ENCODE measurements around the gene DSC1. TPM values are rescaled to one million over a fixed set of nuclear protein-coding genes. Genes with fewer than 3 reads are reported as not detected.
A peak's percentile ranks its signal among the peaks of the same experiment; 100 is the strongest.

The DSC1 gene
- total and polyA plus RNA-seq, 2 of the 13 experiments (the other 11 are each of a cell fraction or from before 2014, with no cell fraction given): not detected

DNA sequence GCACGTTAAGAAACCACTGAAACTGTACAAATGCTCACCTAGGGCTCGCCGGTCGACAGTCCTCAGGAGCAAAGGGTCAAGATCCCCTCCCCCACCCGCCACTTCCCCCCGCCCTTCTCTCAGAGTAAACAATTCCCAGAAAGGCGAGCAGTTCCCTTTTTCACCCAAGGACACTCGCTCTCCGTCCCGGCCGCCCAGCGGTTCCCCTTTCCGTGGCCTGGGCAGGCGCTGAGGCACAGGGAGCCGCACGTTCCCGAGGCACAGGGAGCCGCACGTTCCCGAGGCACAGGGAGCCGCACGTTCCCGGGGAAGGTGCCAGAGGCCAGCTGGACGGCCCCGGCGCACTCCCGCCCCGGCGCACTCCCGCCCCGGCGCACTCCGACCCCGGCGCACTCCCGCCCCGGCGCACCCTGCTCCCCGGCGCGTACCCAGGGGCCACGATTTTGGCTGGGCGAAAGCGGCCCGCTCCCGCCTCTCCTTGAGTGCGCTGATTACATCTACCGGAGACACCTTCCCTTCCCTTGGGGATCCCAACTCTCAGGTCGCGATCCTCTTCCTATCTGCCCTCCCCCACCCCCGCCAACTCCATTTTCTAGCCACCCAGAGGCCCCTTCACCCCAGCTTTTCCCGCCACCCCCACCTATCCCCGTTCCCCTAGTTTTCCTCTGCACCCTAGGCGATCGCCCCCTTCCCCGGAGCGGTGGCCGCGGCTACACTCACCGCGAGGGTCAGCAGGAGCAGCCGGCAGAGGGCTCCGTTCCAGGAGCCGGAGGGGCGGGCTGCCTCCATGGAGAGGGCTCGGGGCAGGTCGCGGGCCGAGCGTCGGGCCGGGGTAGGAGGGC is 61.3 kb downstream of the DSC1 start (continued):
- no peak for TF ChIP-seq TRIM24 (CRISPR knock-in tag; IDR thresholded peaks at IDR 0.05)
- no peak for TF ChIP-seq ZNF513 (CRISPR knock-in tag; conservative IDR thresholded peaks at IDR 0.05)
- no peak for TF ChIP-seq JARID2 (CRISPR knock-in tag; IDR thresholded peaks at IDR 0.05; ENCODE audit: insufficient replicate concordance)
- no peak for TF ChIP-seq ZNF382 (CRISPR knock-in tag; IDR thresholded peaks at IDR 0.05; ENCODE audit: borderline replicate concordance)
- TF ChIP-seq ZNF256 (CRISPR knock-in tag; conservative IDR thresholded peaks at IDR 0.05): no peak
- TF ChIP-seq ZNF605 (CRISPR knock-in tag; IDR thresholded peaks at IDR 0.05): no peak
- TF ChIP-seq IRX3 (CRISPR knock-in tag; IDR thresholded peaks at IDR 0.05; ENCODE audit: borderline replicate concordance, low read depth): peak; percentile 17; the same call in 1 of the 2 replicates
- no peak for TF ChIP-seq GATAD1 (CRISPR knock-in tag; IDR thresholded peaks at IDR 0.05)
- TF ChIP-seq MEF2D (CRISPR knock-in tag; IDR thresholded peaks at IDR 0.05): no peak
- TF ChIP-seq ZNF687 (CRISPR knock-in tag; IDR thresholded peaks at IDR 0.05): peak; percentile 69
- TF ChIP-seq ZNF713 (CRISPR knock-in tag; IDR thresholded peaks at IDR 0.05): no peak
- TF ChIP-seq ATAD3A (CRISPR knock-in tag; IDR thresholded peaks at IDR 0.05): no peak
- peak; percentile 65; the same call in 1 of the 2 replicates for TF ChIP-seq KMT2B (CRISPR knock-in tag; IDR thresholded peaks at IDR 0.05)
- no peak for TF ChIP-seq PAF1 (CRISPR knock-in tag; IDR thresholded peaks at IDR 0.05)
- no peak for TF ChIP-seq ZNF138 (CRISPR knock-in tag; IDR thresholded peaks at IDR 0.05; ENCODE audit: low read depth)
- no peak; the same call in 1 of the 2 replicates for TF ChIP-seq HOXD1 (CRISPR knock-in tag; IDR thresholded peaks at IDR 0.05)
- TF ChIP-seq ASH2L (IDR thresholded peaks at IDR 0.05; ENCODE audit: insufficient read length, low read depth, low read length): peak; percentile 44
- no peak for TF ChIP-seq SP1 (IDR thresholded peaks at IDR 0.05)
- no peak for TF ChIP-seq SP1 (CRISPR knock-in tag; IDR thresholded peaks at IDR 0.05)
- TF ChIP-seq TOPORS (CRISPR knock-in tag; IDR thresholded peaks at IDR 0.05): 0 out of 2 replicates have a peak, but pooled peaks have one; percentile 11
- TF ChIP-seq YEATS4 (CRISPR knock-in tag; IDR thresholded peaks at IDR 0.05; ENCODE audit: borderline replicate concordance): peak; percentile 47
- TF ChIP-seq ZNF329 (CRISPR knock-in tag; IDR thresholded peaks at IDR 0.05; ENCODE audit: low read depth): no peak; the same call in 1 of the 2 replicates
- no peak for TF ChIP-seq ZNF20 (CRISPR knock-in tag; IDR thresholded peaks at IDR 0.05)
- no peak for TF ChIP-seq FOXM1 (CRISPR knock-in tag; IDR thresholded peaks at IDR 0.05)
- TF ChIP-seq ZNF567 (CRISPR knock-in tag; IDR thresholded peaks at IDR 0.05; ENCODE audit: borderline replicate concordance): no peak
- no peak for TF ChIP-seq U2AF2 (IDR thresholded peaks at IDR 0.05; ENCODE audit: low read depth, low read length)
- TF ChIP-seq EEA1 (CRISPR knock-in tag; IDR thresholded peaks at IDR 0.05; ENCODE audit: borderline replicate concordance): no peak

All from HepG2 (cell line).